BE2C (cell line): ENCODE measurements around the gene FASTKD1.

Experiments used
- DNase-seq: peaks from one replicate; pipeline ENCODE4 v3.0.0-alpha.2; 2020
- H3K27me3 ChIP-seq: fragments of 250-450 bp; sonication (Bioruptor Pico); 2 replicates; pipeline ENCODE4 v1.5.1; 2020; ENCODE audit warnings: mild to moderate bottlenecking
- H3K36me3 ChIP-seq: fragments of 250-450 bp; sonication (Bioruptor Pico); 2 replicates; pipeline ENCODE4 v1.5.1; 2020; ENCODE audit warnings: mild to moderate bottlenecking
- H3K4me1 ChIP-seq: fragments of 250-450 bp; sonication (Bioruptor Pico); 2 replicates; pipeline ENCODE4 v1.5.1; 2020
- H3K4me3 ChIP-seq: 2 replicates; pipeline ENCODE4 v1.5.1; 2011; ENCODE audit warnings: low read depth, low read length
- H3K9me3 ChIP-seq: fragments of 250-450 bp; sonication (Bioruptor Pico); 2 replicates; pipeline ENCODE4 v1.5.1; 2020
- CTCF ChIP-seq: IDR thresholded peaks from 2 replicates; pipeline ENCODE4 v1.5.1; 2012; ENCODE audit warnings: mild to moderate bottlenecking, low read depth, low read length

Gene FASTKD1

GRCh38 chr2:169509298-169509885 is 64.3 kb downstream of the FASTKD1 start, which contains the start of gene KLHL41:
Gene KLHL41, plus strand, starts transcription at chr2:169509702. Its CDS starts 77 bp downstream, at chr2:169509779.
- no peak for TF ChIP-seq CTCF
- Histone ChIP-seq H3K9me3 (no peaks in the 10 kb centered on the region), H3K4me3 (no peak within 1 kb of the TSS), H3K4me1 (no peaks in the 10 kb centered on the region), H3K27me3 (no peaks in the 10 kb centered on the region), H3K36me3 (no peaks in the 10 kb centered on the region)
- DNase-seq: no peak

GRCh38 chr2:169507698-169508097 is 66.0 kb downstream of the FASTKD1 start:
- DNase-seq: no peak
- Histone ChIP-seq H3K36me3 (no peaks in the 10 kb centered on the region), H3K27me3 (no peaks in the 10 kb centered on the region), H3K4me1 (no peaks in the 10 kb centered on the region), H3K4me3 (no peak overlapping the region), H3K9me3 (no peaks in the 10 kb centered on the region)
- no peak for TF ChIP-seq CTCF

GRCh38 chr2:169504651-169505050 is 69.0 kb downstream of the FASTKD1 start:
- no peaks in the 10 kb centered on the region for H3K36me3 ChIP-seq
- no peak for DNase-seq
- TF ChIP-seq CTCF: no peak
- H3K4me1 ChIP-seq: no peaks in the 10 kb centered on the region
- no peaks in the 10 kb centered on the region for H3K27me3 ChIP-seq
- no peak overlapping the region for H3K4me3 ChIP-seq
- no peaks in the 10 kb centered on the region for H3K9me3 ChIP-seq

GRCh38 chr2:169495310-169495928 is 78.2 kb downstream of the FASTKD1 start:
- H3K27me3 ChIP-seq: no peaks in the 10 kb centered on the region
- no peak overlapping the region for H3K4me3 ChIP-seq
- DNase-seq: no peak
- TF ChIP-seq CTCF: no peak
- H3K9me3 ChIP-seq: no peaks in the 10 kb centered on the region
- no peaks in the 10 kb centered on the region for H3K36me3 ChIP-seq
- H3K4me1 ChIP-seq: no peaks in the 10 kb centered on the region

GRCh38 chr2:169493360-169493759 is 80.3 kb downstream of the FASTKD1 start:
- Histone ChIP-seq H3K4me3 (no peak overlapping the region), H3K4me1 (no peaks in the 10 kb centered on the region), H3K36me3 (no peaks in the 10 kb centered on the region), H3K9me3 (no peaks in the 10 kb centered on the region), H3K27me3 (no peaks in the 10 kb centered on the region)
- no peak for DNase-seq
- no peak for TF ChIP-seq CTCF

GRCh38 chr2:169491378-169491777 is 82.3 kb downstream of the FASTKD1 start:
- no peaks in the 10 kb centered on the region for H3K27me3 ChIP-seq
- H3K36me3 ChIP-seq: no peaks in the 10 kb centered on the region
- H3K4me3 ChIP-seq: no peak overlapping the region
- H3K4me1 ChIP-seq: no peaks in the 10 kb centered on the region
- no peaks in the 10 kb centered on the region for H3K9me3 ChIP-seq
- TF ChIP-seq CTCF: no peak
- no peak for DNase-seq
